DMS153 (cell line): ENCODE measurements around the gene MRPS27.
A peak's percentile ranks its signal among the peaks of the same experiment; 100 is the strongest.

Experiments
- DNase-seq: peaks from one replicate; lab custom pipeline; 2025; lab: John Stamatoyannopoulos, UW

MRPS27 gene

GRCh38 chr5:72319976-72320752 is at the start of gene MRPS27, which contains the start of gene PTCD2:
MRPS27 (minus strand) TSS chr5:72320240; CDS start chr5:72320221, 19 bp downstream.
PTCD2 (plus strand) TSS chr5:72320373; CDS start chr5:72320383, 10 bp downstream.
- peak; percentile 89 for DNase-seq

- no peak for DNase-seq
These were observed 49.7 kb upstream of the MRPS27 start for GRCh38 chr5:72369711-72370110.

- DNase-seq = no peak
These were observed 49.3 kb upstream of the MRPS27 start for GRCh38 chr5:72369301-72369700.

- DNase-seq = no peak
These were observed 48.2 kb upstream of the MRPS27 start for GRCh38 chr5:72368271-72368670.

GRCh38 chr5:72366324-72366976 is 46.4 kb upstream of the MRPS27 start:
- DNase-seq = peak; percentile 65

- DNase-seq = no peak
These were observed 44.9 kb upstream of the MRPS27 start for GRCh38 chr5:72364951-72365350.

- DNase-seq = no peak
These were observed 44.1 kb upstream of the MRPS27 start for GRCh38 chr5:72364171-72364570.

- DNase-seq = no peak
These were observed 43.2 kb upstream of the MRPS27 start for GRCh38 chr5:72363166-72363802.

- DNase-seq = no peak
These were observed 39.8 kb upstream of the MRPS27 start for GRCh38 chr5:72359886-72360285.

- DNase-seq = no peak
These were observed 38.9 kb upstream of the MRPS27 start for GRCh38 chr5:72358925-72359324.

GRCh38 chr5:72356361-72356760 is 36.3 kb upstream of the MRPS27 start:
- no peak for DNase-seq

GRCh38 chr5:72355706-72356299 is 35.8 kb upstream of the MRPS27 start:
- DNase-seq = no peak

GRCh38 chr5:72353046-72353445 is 33.0 kb upstream of the MRPS27 start:
- DNase-seq = no peak

GRCh38 chr5:72352616-72353015 is 32.6 kb upstream of the MRPS27 start:
- no peak for DNase-seq

- no peak for DNase-seq
These were observed 31.3 kb upstream of the MRPS27 start for GRCh38 chr5:72351376-72351775.

GRCh38 chr5:72347801-72348308 is 27.8 kb upstream of the MRPS27 start:
- DNase-seq = no peak

- no peak for DNase-seq
These were observed 26.4 kb upstream of the MRPS27 start for GRCh38 chr5:72346398-72346797.

- no peak for DNase-seq
These were observed 18.7 kb upstream of the MRPS27 start for GRCh38 chr5:72338689-72339209.

GRCh38 chr5:72337159-72337558 is 17.1 kb upstream of the MRPS27 start:
- DNase-seq = no peak

- no peak for DNase-seq
These were observed 10.7 kb upstream of the MRPS27 start for GRCh38 chr5:72330712-72331111.

GRCh38 chr5:72328172-72328571 is 8.1 kb upstream of the MRPS27 start:
- DNase-seq = peak; percentile 33

- no peak for DNase-seq
These were observed 6.2 kb upstream of the MRPS27 start for GRCh38 chr5:72326306-72326649.
